HG02981 (cell line): ENCODE data around the gene CHD9.
"Not testable (repeated sequence)": the region's sequence is repeated elsewhere in the genome, so short reads cannot be mapped to it uniquely, and the experiment has no call there.

Experiments used
- ATAC-seq: cut with Tn5 transposase; IDR thresholded peaks from one replicate; pipeline ENCODE4 v1.9.1; 2021; ENCODE audit warnings: mild to moderate bottlenecking, moderate library complexity; ENCODE audit not compliant: unreplicated experiment

CHD9 gene

GRCh38 chr16:53048139-53048915 lies 6.5 kb upstream of the CHD9 start:
- ATAC-seq = no peak

GRCh38 chr16:53051255-53051654 lies 3.5 kb upstream of the CHD9 start:
- ATAC-seq = not testable (repeated sequence)

GRCh38 chr16:53052519-53053501 lies 2.0 kb upstream of the CHD9 start, which contains the start of gene CHD9NB:
Gene CHD9NB, minus strand, starts transcription at chr16:53052897. Its CDS starts 8,739 bp downstream, at chr16:53044158.
- ATAC-seq = no peak

GRCh38 chr16:53053967-53054669 lies 673 bp upstream of the CHD9 start:
- peak; percentile 44 for ATAC-seq

GRCh38 chr16:53055541-53056391 lies 975 bp downstream of the CHD9 start:
- ATAC-seq = no peak

GRCh38 chr16:53056392-53056881 lies 1.6 kb downstream of the CHD9 start:
- ATAC-seq = no peak

- no peak for ATAC-seq
Observed at GRCh38 chr16:53057658-53058057, 2.9 kb downstream of the CHD9 start.

GRCh38 chr16:53058441-53058840 lies 3.6 kb downstream of the CHD9 start:
- no peak for ATAC-seq

GRCh38 chr16:53058882-53059281 lies 4.1 kb downstream of the CHD9 start:
- no peak for ATAC-seq

GRCh38 chr16:53059672-53060071 lies 4.9 kb downstream of the CHD9 start:
- ATAC-seq = no peak

- peak; percentile 27 for ATAC-seq
Observed at GRCh38 chr16:53061256-53061655, 6.5 kb downstream of the CHD9 start.

- ATAC-seq = peak; percentile 86
Observed at GRCh38 chr16:53061701-53062159, 6.9 kb downstream of the CHD9 start.

GRCh38 chr16:53064081-53064578 lies 9.3 kb downstream of the CHD9 start:
- ATAC-seq = no peak

- ATAC-seq = no peak
Observed at GRCh38 chr16:53065461-53066061, 10.8 kb downstream of the CHD9 start.

- no peak for ATAC-seq
Observed at GRCh38 chr16:53067675-53068074, 12.9 kb downstream of the CHD9 start.

- peak; percentile 53 for ATAC-seq
Observed at GRCh38 chr16:53068423-53068833, 13.6 kb downstream of the CHD9 start.

GRCh38 chr16:53069772-53070171 lies 15.0 kb downstream of the CHD9 start:
- no peak for ATAC-seq

GRCh38 chr16:53071748-53072301 lies 17.0 kb downstream of the CHD9 start:
- ATAC-seq = peak; percentile 43

GRCh38 chr16:53073022-53073421 lies 18.2 kb downstream of the CHD9 start:
- no peak for ATAC-seq
